H1 (cell line): ENCODE data around the gene ELANE. TPM values are rescaled to one million over a fixed set of nuclear protein-coding genes. Genes with fewer than 3 reads are reported as not detected.
A peak's percentile ranks its signal among the peaks of the same experiment; 100 is the strongest.

ENCODE experiments used
- CTCF ChIA-PET: fragments of 300-600 bp; sonication (Branson Sonifier 250); formaldehyde crosslinking; loops from one replicate; lab custom pipeline; 2021; ENCODE audit not compliant: partially characterized antibody; lab: Charles Lee
- POLR2A ChIA-PET: fragments of 300-600 bp; sonication (Branson Sonifier 250); formaldehyde crosslinking; loops from one replicate; lab custom pipeline; 2021; ENCODE audit warnings: inconsistent platforms; ENCODE audit not compliant: partially characterized antibody; lab: Charles Lee
- DNase-seq, 2 experiments: peaks; one replicate each; pipeline versions ENCODE4 v3.0.0 to v3.0.0-alpha.2; 2010 to 2022; ENCODE audit warnings: low spot score in 2 of 2, low read depth in 1 of 2, mixed read lengths in 1 of 2
- FAIRE-seq: peaks from 2 replicates; lab custom pipeline; 2011; peaks lifted over from hg19 to GRCh38; lab: Jason Lieb, UNC
- H2AFZ ChIP-seq: 2 replicates; pipeline ENCODE4 v1.8.1; 2012; ENCODE audit warnings: low read length, inconsistent platforms
- H2AK5ac ChIP-seq: 2 replicates; pipeline ENCODE4 v1.6.1; 2013; ENCODE audit warnings: low read depth, low read length
- H2BK120ac ChIP-seq: replicated peaks from 2 replicates; pipeline ENCODE3; 2013; ENCODE audit warnings: low read depth, low read length, inconsistent platforms
- H2BK12ac ChIP-seq: 2 replicates; pipeline ENCODE4 v1.6.1; 2013; ENCODE audit warnings: low read depth, low read length
- H2BK15ac ChIP-seq: 2 replicates; pipeline ENCODE4 v1.6.1; 2013; ENCODE audit warnings: low read length
- H2BK20ac ChIP-seq: 2 replicates; pipeline ENCODE4 v1.6.1; 2013; ENCODE audit warnings: low read length
- H2BK5ac ChIP-seq: 2 replicates; pipeline ENCODE4 v1.6.1; 2013; ENCODE audit warnings: low read depth, low read length
- H3K14ac ChIP-seq: 2 replicates; pipeline ENCODE4 v1.6.1; 2013; ENCODE audit warnings: inconsistent platforms; ENCODE audit not compliant: insufficient read length
- H3K18ac ChIP-seq: 2 replicates; pipeline ENCODE4 v1.6.1; 2013; ENCODE audit warnings: low read length; ENCODE audit errors: extremely low read depth
- H3K23ac ChIP-seq: 2 replicates; pipeline ENCODE4 v1.6.1; 2013; ENCODE audit warnings: inconsistent platforms; ENCODE audit not compliant: insufficient read length
- H3K23me2 ChIP-seq: 2 replicates; pipeline ENCODE4 v1.6.1; 2013; ENCODE audit warnings: low read depth, low read length
- H3K27ac ChIP-seq: 2 replicates; pipeline ENCODE4 v1.6.1; 2011; ENCODE audit warnings: low read depth, low read length, inconsistent platforms
- H3K27me3 ChIP-seq, 4 experiments: replicated peaks in 1 of 4; 1 replicate in 1 of 4; 2 replicates in 3 of 4; pipeline versions ENCODE4 v1.6.1 to v1.8.1; 2011 to 2013; ENCODE audit warnings: low read length in 3 of 4, mild to moderate bottlenecking in 3 of 4, inconsistent platforms in 2 of 4, mixed read lengths in 2 of 4, moderate library complexity in 1 of 4; ENCODE audit not compliant: control insufficient read depth in 3 of 4, insufficient read depth in 3 of 4; ENCODE audit errors: extremely low read depth in 1 of 4
- H3K36me3 ChIP-seq, 4 experiments: 2 replicates each; pipeline versions ENCODE4 v1.6.1 to v1.8.1; 2011 to 2013; ENCODE audit warnings: mild to moderate bottlenecking in 4 of 4, low read length in 3 of 4, moderate library complexity in 2 of 4, control low read depth in 1 of 4, inconsistent platforms in 1 of 4; ENCODE audit not compliant: insufficient read depth in 4 of 4, control insufficient read depth in 2 of 4
- H3K4ac ChIP-seq: replicated peaks from 2 replicates; pipeline ENCODE3; 2013; ENCODE audit warnings: low read length, low read depth, mixed read lengths, inconsistent platforms; ENCODE audit not compliant: insufficient read length
- H3K4me1 ChIP-seq, 4 experiments: replicated peaks in 1 of 4; 1 replicate in 1 of 4; 2 replicates in 3 of 4; pipeline versions ENCODE4 v1.6.1 to v1.8.1; 2011 to 2013; ENCODE audit warnings: low read length in 3 of 4, inconsistent platforms in 2 of 4, mixed read lengths in 1 of 4; ENCODE audit not compliant: insufficient read depth in 4 of 4, control insufficient read depth in 3 of 4
- H3K4me2 ChIP-seq, 2 experiments: 2 replicates each; pipeline versions ENCODE4 v1.6.1 to v1.8.1; 2011 to 2013; ENCODE audit warnings: low read depth in 2 of 2, low read length in 2 of 2, control low read depth in 1 of 2, inconsistent platforms in 1 of 2, mild to moderate bottlenecking in 1 of 2; ENCODE audit not compliant: insufficient read depth in 1 of 2
- H3K4me3 ChIP-seq, 4 experiments: fragments of 200-600, 300-600 bp in 1 of 4; sonication (generic), shearing (Covaris generic), sonication (Bioruptor Twin) in 1 of 4; 2 replicates each; pipeline versions ENCODE4 v1.5.1 to v1.8.1; 2011 to 2016; ENCODE audit warnings: low read length in 4 of 4, low read depth in 3 of 4, control low read depth in 2 of 4, inconsistent platforms in 2 of 4, mild to moderate bottlenecking in 2 of 4, mixed read lengths in 1 of 4, moderate library complexity in 1 of 4; ENCODE audit not compliant: insufficient read depth in 2 of 4; ENCODE audit errors: extremely low read depth in 1 of 4
- H3K56ac ChIP-seq: replicated peaks from 2 replicates; pipeline ENCODE3; 2013; ENCODE audit warnings: low read depth, mild to moderate bottlenecking, mixed read lengths, low read length, inconsistent platforms; ENCODE audit not compliant: insufficient read length
- H3K79me1 ChIP-seq: 2 replicates; pipeline ENCODE4 v1.6.1; 2013; ENCODE audit warnings: low read depth, low read length, control low read depth
- H3K79me2 ChIP-seq, 2 experiments: 2 replicates each; pipeline versions ENCODE4 v1.6.1 to v1.8.1; 2012 to 2013; ENCODE audit warnings: low read length in 2 of 2, mild to moderate bottlenecking in 2 of 2, inconsistent platforms in 1 of 2; ENCODE audit not compliant: insufficient read depth in 2 of 2, control insufficient read depth in 1 of 2
- H3K9ac ChIP-seq, 4 experiments: replicated peaks in 1 of 4; 1 replicate in 1 of 4; 2 replicates in 3 of 4; pipeline versions ENCODE4 v1.6.1 to v1.8.1; 2011 to 2013; ENCODE audit warnings: low read depth in 3 of 4, low read length in 3 of 4, control low read depth in 2 of 4, mild to moderate bottlenecking in 2 of 4, moderate library complexity in 2 of 4, inconsistent platforms in 1 of 4; ENCODE audit errors: extremely low read depth in 1 of 4
- H3K9me3 ChIP-seq, 2 experiments: 2 replicates each; pipeline versions ENCODE4 v1.6.1 to v1.8.1; 2012 to 2013; ENCODE audit warnings: mild to moderate bottlenecking in 2 of 2, moderate library complexity in 2 of 2, control low read depth in 1 of 2, inconsistent platforms in 1 of 2, low read depth in 1 of 2, low read length in 1 of 2, mixed read lengths in 1 of 2; ENCODE audit not compliant: insufficient read depth in 2 of 2
- H4K20me1 ChIP-seq, 2 experiments: replicated peaks in 1 of 2; 2 replicates each; pipeline versions ENCODE3 to v1.8.1; 2011 to 2013; ENCODE audit warnings: inconsistent platforms in 2 of 2, low read length in 2 of 2, mild to moderate bottlenecking in 1 of 2; ENCODE audit not compliant: insufficient read depth in 2 of 2, control insufficient read depth in 1 of 2
- H4K5ac ChIP-seq: 2 replicates; pipeline ENCODE4 v1.6.1; 2013; ENCODE audit warnings: low read length, low read depth, mixed read lengths, inconsistent platforms; ENCODE audit not compliant: insufficient read length
- H4K8ac ChIP-seq: 2 replicates; pipeline ENCODE4 v1.8.0; 2013; ENCODE audit warnings: mild to moderate bottlenecking, moderate library complexity, low read length, inconsistent platforms; ENCODE audit not compliant: insufficient read depth; ENCODE audit errors: extremely low read depth
- H4K91ac ChIP-seq: replicated peaks from 2 replicates; pipeline ENCODE3; 2013; ENCODE audit warnings: low read length, mixed read lengths, inconsistent platforms; ENCODE audit not compliant: insufficient read length
- EP300 ChIP-seq, 2 experiments: IDR thresholded peaks; 1 replicate in 1 of 2; 2 replicates in 1 of 2; pipeline ENCODE4 v1.6.1; 2011 to 2012; ENCODE audit warnings: low read depth in 2 of 2, low read length in 2 of 2, mild to moderate bottlenecking in 2 of 2, borderline replicate concordance in 1 of 2, inconsistent platforms in 1 of 2, moderate library complexity in 1 of 2
- JUN ChIP-seq: IDR thresholded peaks from 2 replicates; pipeline ENCODE4 v1.6.1; 2011; ENCODE audit warnings: low read depth, mild to moderate bottlenecking, improper control_type of control experiment, low read length
- POLR2AphosphoS5 ChIP-seq: IDR thresholded peaks from 2 replicates; pipeline ENCODE4 v1.6.1; 2011; ENCODE audit warnings: low read depth, low read length
- RFX5 ChIP-seq: IDR thresholded peaks from 2 replicates; pipeline ENCODE4 v1.6.1; 2011; ENCODE audit warnings: low read depth, low read length, improper control_type of control experiment, borderline replicate concordance
- TCF12 ChIP-seq: IDR thresholded peaks from 2 replicates; pipeline ENCODE4 v1.6.1; 2011; ENCODE audit warnings: low read depth, mild to moderate bottlenecking, low read length
- whole genome bisulfite sequencing, 2 experiments: shearing (Covaris generic) in 1 of 2; methylation state at CpG; one replicate each; pipeline versions ENCODE4 v1.1.6 to v1.1.7; 2013 to 2015; ENCODE audit warnings: low lambda C conversion rate in 2 of 2, mixed read lengths in 2 of 2, inconsistent platforms in 1 of 2, low coverage in 1 of 2, missing lambda C conversion rate in 1 of 2; ENCODE audit not compliant: insufficient replicate concordance in 2 of 2, insufficient coverage in 1 of 2, insufficient read length in 1 of 2; ENCODE audit errors: extremely low coverage in 1 of 2, missing lambda C conversion rate in 1 of 2; 5-methylcytosine and 5-hydroxymethylcytosine counted together
- polyA plus RNA-seq, 7 experiments: library from polyadenylated mRNA; depleted of rRNA in 3 of 7; stranded (reverse) in 5 of 7; unstranded in 2 of 7; fragments of >200 nt in 5 of 7; fragments of 200-250 nt in 2 of 7; gene quantifications; 1 replicate in 5 of 7; 2 replicates in 1 of 7; 4 replicates in 1 of 7; pipeline versions ENCODE4 v1.2.1 to v1.2.3, GENCODE V29; 2011 to 2013; ENCODE audit warnings: missing spikeins in 2 of 7, mixed read lengths in 2 of 7
- total RNA-seq: library from RNA; stranded (reverse); fragmentation: NEBNext Ultra II Directional; extraction: Animal tissue kit (Norgen Biotek cat#: 25700); gene quantifications from 2 replicates; pipeline ENCODE4 v1.2.1, GENCODE V29; 2021
- TF ChIP-seq, protein P1 (sequence below): IDR thresholded peaks from 2 replicates; pipeline ENCODE4 v1.6.1; 2012; ENCODE audit warnings: inconsistent platforms

ELANE gene
- total and polyA plus RNA-seq, 2 of the 8 experiments (the other 6 are each of a cell fraction or from before 2014, with no cell fraction given) = not detected

DNA sequence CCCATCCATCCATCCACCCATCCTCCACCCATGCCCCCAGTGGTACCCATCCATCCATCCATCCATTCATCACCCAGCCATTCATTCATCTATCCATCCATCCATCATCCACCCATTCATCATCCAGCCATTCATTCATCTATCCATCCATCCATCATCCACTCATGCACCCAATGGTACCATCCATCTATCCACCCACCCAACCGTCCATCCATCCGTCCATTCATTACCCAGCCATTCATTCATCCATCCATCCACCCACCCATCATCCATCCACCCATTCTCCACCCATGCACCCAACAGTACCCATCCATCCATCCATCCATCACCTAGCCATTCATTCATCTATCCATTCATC, 35.6 kb upstream of the ELANE start:
- Histone ChIP-seq H3K79me1 (peaks cover 5% of the 10 kb centered on the region; the same call in 1 of the 2 replicates), H4K5ac (no peak overlapping the region), H3K27ac (no peak overlapping the region), H3K23me2 (peaks cover 15% of the 10 kb centered on the region; the same call in 1 of the 2 replicates), H3K9me3 (no peaks in the 10 kb centered on the region), H3K27me3 (no peaks in the 10 kb centered on the region), H3K4me1 (no peaks in the 10 kb centered on the region), H3K4me2 (no peak overlapping the region), H3K36me3 (peaks cover 7 to 38% (median 12%) of the 10 kb centered on the region in 4 experiments; a peak in 7 of 8 replicates), H2BK5ac (no peak overlapping the region), H2BK20ac (no peak overlapping the region), H2AK5ac (no peak overlapping the region), H3K14ac (no peak overlapping the region), H4K20me1 (peaks cover 0 to 19% of the 10 kb centered on the region in 2 experiments), H3K56ac (peak overlapping the region; percentile 59), H3K4ac (no peak overlapping the region), H2AFZ (no peak overlapping the region), H3K9ac (no peak overlapping the region), H3K23ac (no peak overlapping the region), H4K91ac (no peak overlapping the region), H2BK12ac (no peak overlapping the region), H3K18ac (no peak overlapping the region), H2BK120ac (no peak overlapping the region), H3K79me2 (peaks cover 0 to 13% of the 10 kb centered on the region in 2 experiments; a peak in 1 of 4 replicates), H4K8ac (no peak overlapping the region), H3K4me3 (no peak overlapping the region), H2BK15ac (no peak overlapping the region)
- ChIA-PET CTCF (no interaction called here), POLR2A (no interaction called here)
- WGBS, 2 experiments = 81 to 100% methylated on average over 1 to 2 of the region's 2 CpGs
- FAIRE-seq = no peak
- DNase-seq = no peak
- TF ChIP-seq, protein P1, sequence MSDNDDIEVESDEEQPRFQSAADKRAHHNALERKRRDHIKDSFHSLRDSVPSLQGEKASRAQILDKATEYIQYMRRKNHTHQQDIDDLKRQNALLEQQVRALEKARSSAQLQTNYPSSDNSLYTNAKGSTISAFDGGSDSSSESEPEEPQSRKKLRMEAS = no peak
- TF ChIP-seq EP300 (IDR thresholded peaks at IDR 0.05; ENCODE audit: borderline replicate concordance in 1 of 2, low read depth in 2 of 2, low read length in 2 of 2) (no peak), JUN (no peak), RFX5 (no peak), POLR2AphosphoS5 (no peak), TCF12 (no peak)
